Panc1 (cell line): ENCODE measurements around the gene PCSK1N. TPM values are rescaled to one million over a fixed set of nuclear protein-coding genes. Genes with fewer than 3 reads are reported as not detected.

Source experiments
- ATAC-seq: fragments of 200-7000 bp; cut with Tn5 transposase; 2 replicates; pipeline ENCODE4 v1.9.1; 2020; ENCODE audit warnings: mild to moderate bottlenecking, moderate library complexity
- BruUV-seq: library from RNA; stranded (reverse); fragments of 400-500 nt; replicated peaks from 2 replicates; lab custom pipeline; 2021; lab: Mats Ljungman, UMichigan
- CTCF ChIA-PET: fragments of 300-600 bp; sonication (Branson Sonifier 250); formaldehyde crosslinking; loops from one replicate; lab custom pipeline; 2022; ENCODE audit warnings: antibody characterized with exemption; lab: Charles Lee
- POLR2A ChIA-PET: fragments of 300-600 bp; sonication (Branson Sonifier 250); formaldehyde crosslinking; loops from one replicate; lab custom pipeline; 2022; ENCODE audit warnings: antibody characterized with exemption; lab: Charles Lee
- DNase-seq: peaks from one replicate; pipeline ENCODE4 v3.0.0-alpha.2; 2010; ENCODE audit warnings: low read depth, low spot score
- H3K27ac ChIP-seq: 2 replicates; pipeline ENCODE4 v1.5.1; 2011; ENCODE audit warnings: mild to moderate bottlenecking, low read length, inconsistent platforms
- H3K27me3 ChIP-seq: fragments of 200-500 bp; sonication (Bioruptor generic); 2 replicates; pipeline ENCODE4 v1.6.0; 2014; ENCODE audit warnings: low read length, inconsistent platforms; ENCODE audit not compliant: control insufficient read depth, insufficient read depth
- H3K36me3 ChIP-seq: fragments of 200-500 bp; sonication (Bioruptor generic); 2 replicates; pipeline ENCODE4 v1.5.1; 2014; ENCODE audit warnings: inconsistent platforms, mild to moderate bottlenecking, low read length, moderate library complexity; ENCODE audit not compliant: control insufficient read depth, insufficient read depth
- H3K4me1 ChIP-seq: 2 replicates; pipeline ENCODE4 v1.5.1; 2011; ENCODE audit warnings: inconsistent platforms, mild to moderate bottlenecking, low read length, moderate library complexity; ENCODE audit not compliant: control insufficient read depth, insufficient read depth
- H3K4me3 ChIP-seq, 2 experiments: 2 replicates each; pipeline ENCODE4 v1.5.1; 2011 to 2012; ENCODE audit warnings: low read depth in 2 of 2, low read length in 2 of 2, mild to moderate bottlenecking in 2 of 2, inconsistent platforms in 1 of 2, moderate library complexity in 1 of 2
- H3K9me3 ChIP-seq: fragments of 200-500 bp; sonication (Bioruptor generic); 2 replicates; pipeline ENCODE4 v1.5.1; 2014; ENCODE audit warnings: low read depth, mild to moderate bottlenecking, inconsistent platforms, low read length, moderate library complexity; ENCODE audit not compliant: control insufficient read depth, insufficient read depth
- CTCF ChIP-seq: fragments of 450-650 bp; IDR thresholded peaks from 2 replicates; pipeline ENCODE4 v1.5.1; 2017; ENCODE audit warnings: mild to moderate bottlenecking
- POLR2AphosphoS5 ChIP-seq: IDR thresholded peaks from 2 replicates; pipeline ENCODE4 v1.6.1; 2012; ENCODE audit warnings: mild to moderate bottlenecking, low read depth, low read length, moderate library complexity
- SIN3A ChIP-seq: IDR thresholded peaks from 2 replicates; pipeline ENCODE4 v1.6.1; 2012; ENCODE audit warnings: low read depth, mild to moderate bottlenecking, low read length, moderate library complexity, borderline replicate concordance; ENCODE audit not compliant: insufficient read depth
- TCF7L2 ChIP-seq: IDR thresholded peaks from 2 replicates; pipeline ENCODE4 v1.6.1; 2011; ENCODE audit warnings: mild to moderate bottlenecking, low read depth, low read length, inconsistent platforms
- in situ Hi-C: cut with HindIII; loops from 2 replicates; pipeline ENCODE4 v1.10.0; 2016; ENCODE audit warnings: low sequenced_read_pairs, low pct_unique_long_range_greater_than_20kb
- intact Hi-C: fragments of 100-400 bp; cut with micrococcal nuclease; formaldehyde crosslinking; loops from one replicate; pipeline ENCODE4 v1.10.0; 2022; ENCODE audit not compliant: unreplicated experiment
- total RNA-seq: library from RNA; stranded (reverse); gene quantifications from one replicate; pipeline ENCODE4 v1.2.1, GENCODE V29; 2021; ENCODE audit not compliant: unreplicated experiment
- TF ChIP-seq, protein P1 (sequence below), 2 experiments: IDR thresholded peaks; 2 replicates each; pipeline ENCODE4 v1.6.1; 2011 to 2012; ENCODE audit warnings: low read depth in 2 of 2, control low read depth in 1 of 2, low read length in 1 of 2, mild to moderate bottlenecking in 1 of 2, moderate library complexity in 1 of 2; ENCODE audit not compliant: insufficient read depth in 1 of 2

The PCSK1N gene
- total RNA-seq, 1 experiment from 2014 or later: 17.8 TPM

DNA sequence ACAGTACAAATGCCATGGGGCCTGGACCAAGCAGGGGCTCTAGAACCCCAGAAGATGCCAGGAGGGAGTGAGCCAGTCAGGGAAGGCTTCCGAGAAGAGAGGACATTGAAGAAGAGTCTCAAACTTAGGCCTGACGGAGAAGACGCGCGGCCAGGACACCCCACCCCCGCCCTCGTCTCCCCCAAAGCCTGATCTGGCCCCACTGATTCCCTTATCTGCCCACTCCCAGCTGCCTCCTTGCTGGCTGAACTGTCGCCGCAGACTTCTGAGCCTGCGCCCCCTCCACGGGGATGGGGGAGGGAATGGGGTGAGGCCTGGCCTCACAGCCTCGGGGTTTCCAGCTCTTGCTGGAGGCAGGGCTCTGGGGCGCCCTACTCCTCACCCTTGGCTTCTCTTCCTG lies 52.6 kb downstream of the PCSK1N start:
- Histone ChIP-seq H3K9me3 (no peaks in the 10 kb centered on the region), H3K27ac (no peak overlapping the region), H3K4me1 (no peaks in the 10 kb centered on the region), H3K36me3 (no peaks in the 10 kb centered on the region), H3K4me3 (no peak overlapping the region), H3K27me3 (no peaks in the 10 kb centered on the region)
- CTCF ChIA-PET: no interaction called here
- DNase-seq: no peak
- BruUV-seq: no TSS peak
- POLR2A ChIA-PET: no interaction called here
- no peak for TF ChIP-seq CTCF
- TF ChIP-seq TCF7L2: no peak
- TF ChIP-seq POLR2AphosphoS5: no peak
- TF ChIP-seq SIN3A: no peak
- TF ChIP-seq, protein P1, sequence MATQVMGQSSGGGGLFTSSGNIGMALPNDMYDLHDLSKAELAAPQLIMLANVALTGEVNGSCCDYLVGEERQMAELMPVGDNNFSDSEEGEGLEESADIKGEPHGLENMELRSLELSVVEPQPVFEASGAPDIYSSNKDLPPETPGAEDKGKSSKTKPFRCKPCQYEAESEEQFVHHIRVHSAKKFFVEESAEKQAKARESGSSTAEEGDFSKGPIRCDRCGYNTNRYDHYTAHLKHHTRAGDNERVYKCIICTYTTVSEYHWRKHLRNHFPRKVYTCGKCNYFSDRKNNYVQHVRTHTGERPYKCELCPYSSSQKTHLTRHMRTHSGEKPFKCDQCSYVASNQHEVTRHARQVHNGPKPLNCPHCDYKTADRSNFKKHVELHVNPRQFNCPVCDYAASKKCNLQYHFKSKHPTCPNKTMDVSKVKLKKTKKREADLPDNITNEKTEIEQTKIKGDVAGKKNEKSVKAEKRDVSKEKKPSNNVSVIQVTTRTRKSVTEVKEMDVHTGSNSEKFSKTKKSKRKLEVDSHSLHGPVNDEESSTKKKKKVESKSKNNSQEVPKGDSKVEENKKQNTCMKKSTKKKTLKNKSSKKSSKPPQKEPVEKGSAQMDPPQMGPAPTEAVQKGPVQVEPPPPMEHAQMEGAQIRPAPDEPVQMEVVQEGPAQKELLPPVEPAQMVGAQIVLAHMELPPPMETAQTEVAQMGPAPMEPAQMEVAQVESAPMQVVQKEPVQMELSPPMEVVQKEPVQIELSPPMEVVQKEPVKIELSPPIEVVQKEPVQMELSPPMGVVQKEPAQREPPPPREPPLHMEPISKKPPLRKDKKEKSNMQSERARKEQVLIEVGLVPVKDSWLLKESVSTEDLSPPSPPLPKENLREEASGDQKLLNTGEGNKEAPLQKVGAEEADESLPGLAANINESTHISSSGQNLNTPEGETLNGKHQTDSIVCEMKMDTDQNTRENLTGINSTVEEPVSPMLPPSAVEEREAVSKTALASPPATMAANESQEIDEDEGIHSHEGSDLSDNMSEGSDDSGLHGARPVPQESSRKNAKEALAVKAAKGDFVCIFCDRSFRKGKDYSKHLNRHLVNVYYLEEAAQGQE (IDR thresholded peaks at IDR 0.05; ENCODE audit: insufficient read depth in 1 of 2, low read depth in 2 of 2, low read length in 1 of 2): no peak
- in situ Hi-C loops: no loop called here
- intact Hi-C loops: no loop called here
- ATAC-seq: no peak

GRCh38 chrX:48782216-48782615 lies 53.2 kb downstream of the PCSK1N start:
- Histone ChIP-seq H3K27ac (no peak overlapping the region), H3K4me1 (no peaks in the 10 kb centered on the region), H3K27me3 (no peaks in the 10 kb centered on the region), H3K36me3 (no peaks in the 10 kb centered on the region), H3K9me3 (no peaks in the 10 kb centered on the region), H3K4me3 (no peak overlapping the region)
- in situ Hi-C loops: no loop called here
- no peak for ATAC-seq
- DNase-seq: no peak
- BruUV-seq: no TSS peak
- POLR2A ChIA-PET: no interaction called here
- intact Hi-C loops: no loop called here
- CTCF ChIA-PET: no interaction called here
- TF ChIP-seq TCF7L2: no peak
- no peak for TF ChIP-seq POLR2AphosphoS5
- TF ChIP-seq, protein P1 (IDR thresholded peaks at IDR 0.05; ENCODE audit: insufficient read depth in 1 of 2, low read depth in 2 of 2, low read length in 1 of 2): no peak
- no peak for TF ChIP-seq SIN3A
- TF ChIP-seq CTCF: no peak
